Middle frontal gyrus (tissue), 1 donor: ENCODE measurements around the gene GAS1.

Experiments
- DNase-seq: peaks from one replicate; pipeline ENCODE4 v3.0.0-alpha.2; 2015; ENCODE audit warnings: low spot score; ENCODE audit errors: extremely low spot score

The GAS1 gene

DNA sequence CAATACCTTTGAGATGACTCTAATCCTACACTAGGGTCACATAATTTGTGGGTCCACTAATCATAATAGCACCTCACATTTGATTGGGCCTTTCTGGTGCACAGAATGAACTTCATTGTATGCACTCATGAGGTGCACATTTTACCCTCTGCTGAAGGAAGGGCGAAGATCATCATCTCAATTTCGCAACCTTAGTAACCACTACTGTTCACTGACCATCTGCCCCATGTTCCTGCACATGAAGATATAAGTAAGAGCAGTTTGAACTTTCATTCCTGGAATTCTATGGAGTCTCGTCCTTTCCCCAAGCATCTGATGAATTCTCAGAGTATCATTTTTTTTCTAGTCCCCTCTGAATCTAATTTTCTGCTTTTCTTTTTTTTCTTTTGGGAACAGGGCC lies 21.2 kb downstream of the GAS1 start:
- no peak for DNase-seq

DNA sequence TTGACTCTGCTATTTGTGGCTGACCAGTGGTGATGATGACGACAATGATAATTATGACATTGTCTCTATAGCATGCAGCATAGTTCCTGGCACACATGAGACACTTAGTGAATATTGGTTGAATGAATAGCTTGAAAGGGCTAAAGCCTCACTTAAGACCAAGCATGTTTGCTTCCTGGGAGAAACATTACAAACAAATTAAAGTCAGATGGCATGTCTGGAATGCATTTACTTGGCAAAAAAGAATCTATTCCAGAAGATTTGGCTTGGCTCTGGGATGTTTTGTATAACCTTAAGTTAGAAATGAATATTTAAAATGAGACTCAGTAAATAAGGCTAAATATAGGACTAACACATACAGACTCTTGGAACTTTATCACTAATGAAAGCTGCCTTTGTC lies 21.6 kb downstream of the GAS1 start:
- no peak for DNase-seq

DNA sequence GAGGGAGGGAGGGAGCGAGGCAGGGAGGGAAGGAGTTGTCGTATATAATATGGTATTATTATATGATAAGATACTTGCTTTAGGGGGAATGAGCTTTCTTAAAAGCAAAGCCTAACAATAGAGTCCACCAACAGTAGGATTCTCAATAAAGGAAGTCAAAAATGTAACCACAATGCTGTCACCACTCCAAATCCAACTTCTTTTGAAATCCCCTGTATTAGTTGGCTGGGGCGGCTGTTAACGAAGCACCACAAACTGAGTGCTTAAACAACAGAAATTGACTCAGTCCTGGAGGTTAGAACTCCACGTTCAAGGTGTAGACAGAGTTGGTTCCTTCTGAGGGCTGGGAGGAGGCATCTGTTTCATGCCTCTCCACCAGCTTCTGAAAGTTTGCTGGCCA lies 23.1 kb downstream of the GAS1 start:
- no peak for DNase-seq

DNA sequence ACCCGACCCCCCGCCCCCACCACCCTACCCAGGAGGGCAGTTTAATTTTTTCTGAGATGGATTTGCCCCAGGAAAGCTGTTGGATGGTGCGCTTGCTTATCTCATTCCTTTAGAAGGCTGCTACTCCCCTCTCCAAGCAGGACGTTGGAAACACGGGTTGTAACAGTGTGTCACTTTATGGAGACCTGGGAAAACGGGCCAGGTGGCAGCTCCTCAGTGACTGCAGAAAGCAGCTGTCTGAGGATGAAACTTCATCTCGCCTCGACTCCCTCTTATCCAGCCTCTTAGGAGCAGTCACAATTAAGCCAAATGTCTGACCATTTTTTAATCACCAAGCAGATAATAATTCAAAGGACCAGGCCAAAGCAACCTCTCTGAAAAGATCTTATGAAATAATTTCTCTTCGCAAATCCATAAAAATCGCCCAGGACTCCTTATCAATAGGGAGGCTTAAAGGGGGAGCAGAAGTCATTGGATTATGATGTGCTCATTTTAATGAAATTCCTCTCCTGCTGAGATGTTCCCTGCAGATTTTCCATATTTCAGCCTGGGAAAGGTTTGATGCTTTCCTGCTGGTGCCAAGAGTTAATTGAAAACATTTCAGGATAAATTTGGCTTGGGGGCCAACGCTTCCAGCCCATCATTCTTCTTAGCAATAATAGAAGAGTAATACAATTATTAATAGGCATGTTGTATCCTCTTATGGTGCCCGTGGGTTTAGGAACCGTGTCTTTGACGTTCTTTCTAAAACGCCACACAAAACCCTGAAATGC lies 26.0 kb downstream of the GAS1 start:
- DNase-seq, result no peak

DNA sequence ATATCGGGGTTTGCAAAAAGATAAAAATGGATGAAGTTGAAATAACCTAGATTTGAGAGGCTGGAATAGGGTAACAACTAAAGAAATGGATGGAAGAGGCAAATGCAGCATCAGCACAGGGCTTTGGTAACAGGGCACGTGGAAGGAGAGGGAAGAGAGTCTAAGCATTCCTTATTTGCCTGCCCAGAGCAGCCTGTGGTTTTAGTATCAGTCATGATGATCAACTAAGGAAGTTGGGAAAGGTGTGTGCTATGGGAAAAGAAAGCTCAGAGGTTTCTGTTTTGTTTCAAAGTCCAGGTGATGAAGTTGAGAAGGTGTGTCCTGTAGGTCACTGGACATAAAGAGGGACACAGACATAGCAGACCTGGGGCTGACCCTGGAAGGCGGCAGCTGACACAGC lies 28.8 kb downstream of the GAS1 start:
- DNase-seq, result no peak

DNA sequence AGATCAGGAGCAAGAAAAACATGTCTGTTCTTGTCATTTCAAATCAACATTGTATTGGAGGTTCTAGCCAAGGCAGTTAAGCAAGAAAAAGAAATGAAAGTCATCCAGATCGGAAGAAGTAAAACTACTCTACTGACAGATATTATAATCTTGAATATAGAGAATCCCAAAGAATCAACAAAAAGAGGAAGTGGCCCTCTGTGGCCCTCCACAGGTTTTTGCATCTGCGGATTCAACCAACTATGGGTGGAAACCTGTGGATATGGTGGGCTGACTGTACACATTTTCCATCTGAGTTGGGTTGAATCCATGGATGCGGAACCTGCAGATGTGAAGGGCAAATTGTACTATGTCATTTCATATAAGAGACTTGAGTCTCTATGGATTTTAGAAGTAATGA lies 35.1 kb downstream of the GAS1 start:
- DNase-seq, result no peak

DNA sequence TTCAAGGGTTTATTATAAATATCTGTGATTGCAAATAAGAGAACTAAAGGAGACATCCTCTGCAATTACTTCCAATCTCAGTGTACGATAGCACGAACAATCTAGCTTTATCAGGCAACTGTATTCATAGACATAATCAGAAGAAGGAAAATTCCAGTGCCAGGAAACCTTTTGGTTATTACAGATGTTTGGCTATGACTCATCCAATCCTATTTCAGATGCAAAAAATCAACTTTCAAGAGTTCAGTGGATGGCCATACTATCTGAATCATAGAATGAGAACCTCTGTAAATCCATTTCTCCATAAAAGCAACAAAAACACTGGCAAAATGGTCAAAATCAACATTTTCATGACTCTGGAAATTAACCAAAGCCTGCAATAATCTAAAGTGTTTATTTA lies 37.9 kb downstream of the GAS1 start:
- DNase-seq, result no peak

DNA sequence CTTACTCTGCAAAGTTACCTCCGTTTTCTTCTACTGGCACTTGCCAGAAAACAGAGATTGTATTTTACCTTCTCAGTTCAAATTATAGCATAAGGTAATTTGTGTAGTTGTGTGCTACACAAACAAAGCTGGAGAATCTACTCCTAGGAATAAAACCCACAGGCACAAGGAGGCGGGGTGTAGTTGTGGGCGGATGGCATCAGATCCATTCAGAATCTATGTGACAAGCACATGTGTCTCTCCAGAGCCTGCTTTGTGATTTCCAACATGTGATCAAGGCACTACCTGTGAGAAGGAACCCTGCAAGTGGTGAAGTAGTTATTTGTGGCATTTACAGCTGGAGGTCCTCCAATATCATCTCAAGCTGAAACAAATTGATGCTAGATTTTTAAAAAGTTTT lies 39.0 kb downstream of the GAS1 start:
- DNase-seq, result no peak

DNA sequence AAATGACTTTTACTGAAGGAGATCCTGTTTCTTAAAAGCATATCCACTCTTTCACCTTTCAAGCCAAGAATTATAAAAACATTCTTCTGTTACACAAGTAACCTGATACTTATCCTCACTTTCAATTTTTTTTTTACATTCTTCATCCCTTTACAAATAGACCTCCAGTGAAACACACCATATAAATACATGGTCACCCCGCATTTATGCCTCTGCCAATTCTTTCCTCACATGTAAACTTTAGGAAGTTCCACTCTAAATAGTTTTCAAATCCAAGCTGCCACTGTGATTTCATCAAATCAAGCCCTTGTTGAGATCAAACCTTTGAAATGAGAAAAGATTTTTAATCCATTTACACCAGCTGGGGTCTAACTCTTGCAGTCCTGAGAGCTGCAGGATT lies 40.0 kb downstream of the GAS1 start:
- no peak for DNase-seq

DNA sequence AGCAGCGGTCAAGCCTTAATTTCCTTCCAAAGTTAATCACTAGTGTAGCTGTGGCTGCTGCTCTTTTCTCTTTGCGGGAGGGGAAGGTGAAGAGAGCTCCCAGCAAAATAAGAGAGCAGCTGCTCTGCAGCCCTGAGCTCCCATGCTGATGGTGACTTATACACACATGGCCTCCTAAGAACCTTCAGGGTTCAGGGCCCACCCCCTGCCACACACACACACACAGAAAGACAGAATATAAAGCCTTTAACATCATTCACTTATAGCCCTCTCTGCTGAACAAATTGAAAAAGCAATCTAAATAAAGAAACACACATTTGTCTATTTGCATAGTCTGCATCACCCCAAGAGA lies 43.6 kb downstream of the GAS1 start:
- DNase-seq, result no peak

DNA sequence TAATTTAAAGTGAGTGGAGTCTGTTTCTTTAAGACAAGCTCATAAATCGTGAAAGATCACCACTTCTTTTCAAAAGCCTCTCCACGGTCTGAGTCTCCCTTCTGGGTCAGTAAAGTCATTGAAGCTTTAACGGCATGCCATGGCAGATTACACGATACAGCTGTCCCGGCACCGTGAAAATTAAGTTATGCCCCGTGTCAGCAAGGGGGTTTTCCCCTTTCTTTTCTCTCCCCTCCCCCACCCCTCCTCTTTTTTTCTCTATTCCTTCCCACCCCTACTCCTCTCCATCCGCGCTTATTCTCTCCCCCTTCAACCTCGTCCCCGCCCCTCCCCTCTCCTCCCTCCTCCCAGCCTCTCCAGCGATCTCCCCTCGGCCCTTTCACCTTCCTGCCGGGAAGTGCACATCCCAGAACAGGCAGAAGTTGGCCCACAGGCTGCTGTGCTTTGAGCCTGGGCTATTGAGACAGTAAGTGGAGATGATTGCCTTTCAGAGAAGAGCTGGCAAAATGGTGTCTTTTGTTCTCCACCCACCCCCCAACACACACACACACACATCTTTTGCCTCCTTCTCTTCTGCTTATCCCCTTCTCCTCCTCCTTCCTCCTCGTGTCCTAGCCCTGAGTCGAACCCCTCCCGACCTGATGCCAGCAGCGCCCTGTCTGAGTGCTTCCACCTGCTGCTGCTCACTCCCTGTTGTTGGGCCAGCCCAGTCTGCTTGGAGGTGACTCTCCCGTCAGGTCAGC lies 44.1 kb downstream of the GAS1 start:
- DNase-seq, result no peak

DNA sequence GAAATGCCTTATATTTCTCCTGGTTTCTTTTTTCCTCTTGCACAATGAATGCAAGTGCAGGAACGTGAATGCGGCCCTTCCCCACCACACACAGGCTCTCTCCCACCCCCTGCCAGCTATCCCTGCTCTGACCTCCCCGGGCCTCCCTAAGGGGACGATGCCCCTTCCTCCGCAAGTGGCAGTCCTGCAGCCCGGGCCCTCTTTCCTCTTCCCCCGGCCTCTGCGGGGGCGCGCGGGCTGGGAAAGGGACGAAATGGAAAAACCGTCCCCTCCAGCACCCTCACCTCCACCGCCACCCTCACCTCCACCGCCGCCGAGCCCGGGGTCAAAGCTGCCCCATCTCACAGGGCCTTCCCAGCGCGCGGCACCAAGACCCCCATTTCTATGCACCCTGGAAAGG lies 44.7 kb downstream of the GAS1 start:
- no peak for DNase-seq

DNA sequence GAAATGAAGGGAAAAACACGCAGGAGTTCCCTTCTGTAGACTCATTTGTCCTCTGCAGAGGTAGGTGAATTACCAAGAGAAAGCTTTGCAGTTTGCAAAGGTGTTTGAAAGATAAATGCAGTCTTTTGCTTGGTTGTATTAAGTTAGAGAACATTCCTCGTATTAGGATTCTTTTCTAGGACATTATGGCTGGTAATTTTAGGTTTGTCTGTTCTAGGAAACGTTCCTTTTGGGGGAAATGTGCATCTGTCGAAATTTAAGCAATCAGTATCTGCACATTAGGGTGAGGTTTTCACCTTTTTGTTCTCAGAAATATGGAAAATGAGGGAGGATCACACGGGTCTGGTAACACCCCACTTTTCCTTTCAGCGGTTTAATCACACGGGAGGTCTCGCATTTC lies 45.1 kb downstream of the GAS1 start:
- DNase-seq, result no peak

DNA sequence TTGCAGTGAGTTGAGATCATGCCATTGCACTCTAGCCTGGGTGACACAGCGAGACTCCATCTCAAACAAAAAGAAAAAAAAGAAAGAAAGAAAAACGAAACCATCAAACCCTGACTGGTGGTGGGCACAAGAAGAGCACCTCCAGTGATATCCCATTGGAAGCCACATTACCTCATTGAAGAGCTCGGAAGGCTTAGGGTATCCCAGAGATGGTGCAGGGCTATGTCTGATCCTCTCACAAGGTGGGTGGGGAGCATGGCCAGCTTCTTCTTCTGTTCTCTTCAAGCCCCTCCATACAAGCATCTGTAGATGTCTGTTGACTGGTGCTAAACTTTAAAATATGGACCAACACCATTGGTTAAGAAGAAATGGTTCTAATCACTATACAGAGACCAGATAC lies 45.8 kb downstream of the GAS1 start:
- DNase-seq, result no peak
